K562 (cell line): ENCODE measurements around the gene GALNT18. TPM values are rescaled to one million over a fixed set of nuclear protein-coding genes. Genes with fewer than 3 reads are reported as not detected.

Experiments
- ATAC-seq: fragments of 200-7000 bp; cut with Tn5 transposase; 3 replicates; pipeline ENCODE4 v1.9.1; 2020; ENCODE audit warnings: moderate library complexity
- BruUV-seq: library from RNA; stranded (reverse); fragments of 400-500 nt; replicated peaks from 2 replicates; lab custom pipeline; 2021; lab: Mats Ljungman, UMichigan
- CTCF ChIA-PET: fragments of 300-600 bp; formaldehyde crosslinking; extraction: SDS; loops from one replicate; lab custom pipeline; 2021; ENCODE audit warnings: low intra/inter-chr PET ratio; lab: Yijun Ruan, JAX
- POLR2A ChIA-PET: fragments of 300-600, 350-650 bp; sonication (Branson Sonifier 250); formaldehyde crosslinking; extraction: SDS; loops from one replicate; lab custom pipeline; 2021; ENCODE audit warnings: antibody characterized with exemption, inconsistent platforms; lab: Yijun Ruan, JAX
- DNase-seq, 4 experiments: peaks; one replicate each; pipeline versions ENCODE4 v3.0.0 to v3.0.0-alpha.2; 2011 to 2018; ENCODE audit warnings: low spot score in 3 of 4, mixed read lengths in 3 of 4; ENCODE audit errors: extremely low read depth in 1 of 4
- FAIRE-seq: peaks from 2 replicates; lab custom pipeline; 2011; peaks lifted over from hg19 to GRCh38; lab: Jason Lieb, UNC
- H2AFZ ChIP-seq: 2 replicates; pipeline ENCODE4 v1.6.0; 2011; ENCODE audit warnings: low read depth, low read length, control low read depth, inconsistent platforms
- H3K27ac ChIP-seq: fragments of 200-600 bp; 3 replicates; pipeline ENCODE4 v1.8.0; 2011; ENCODE audit warnings: low read depth, mild to moderate bottlenecking, control low read depth, inconsistent platforms, low read length, moderate library complexity, mixed read lengths; ENCODE audit errors: extremely low read depth
- H3K27me3 ChIP-seq, 2 experiments: fragments of 300-600 bp in 1 of 2; 2 replicates in 1 of 2; 3 replicates in 1 of 2; pipeline versions ENCODE4 v1.6.0 to v1.8.0; 2011; ENCODE audit warnings: inconsistent platforms in 2 of 2, low read length in 2 of 2, mild to moderate bottlenecking in 1 of 2, mixed read lengths in 1 of 2, moderate library complexity in 1 of 2; ENCODE audit not compliant: control insufficient read depth in 2 of 2, insufficient read depth in 2 of 2
- H3K36me3 ChIP-seq: fragments of 300-600 bp; 3 replicates; pipeline ENCODE4 v1.8.0; 2011; ENCODE audit warnings: mild to moderate bottlenecking, low read length, inconsistent platforms; ENCODE audit not compliant: control insufficient read depth, insufficient read depth
- H3K4me1 ChIP-seq, 2 experiments: fragments of 200-600 bp in 1 of 2; replicated peaks in 1 of 2; 2 replicates in 1 of 2; 3 replicates in 1 of 2; pipeline versions ENCODE4 v1.5.1 to v1.8.0; 2011; ENCODE audit warnings: inconsistent platforms in 2 of 2, low read length in 2 of 2, mild to moderate bottlenecking in 1 of 2, mixed read lengths in 1 of 2, moderate library complexity in 1 of 2; ENCODE audit not compliant: control insufficient read depth in 2 of 2, insufficient read depth in 2 of 2
- H3K4me2 ChIP-seq: 2 replicates; pipeline ENCODE4 v1.6.1; 2011; ENCODE audit warnings: low read length, control low read depth, inconsistent platforms, mixed read lengths; ENCODE audit not compliant: insufficient read depth
- H3K4me3 ChIP-seq: fragments of 200-600 bp; sonication (generic), shearing (Covaris generic); 2 replicates; pipeline ENCODE4 v1.5.1; 2016; ENCODE audit warnings: control low read depth, inconsistent platforms
- H3K79me2 ChIP-seq: fragments of 200-600 bp; 3 replicates; pipeline ENCODE4 v1.8.0; 2011; ENCODE audit warnings: low read length, inconsistent platforms; ENCODE audit not compliant: control insufficient read depth, insufficient read depth
- H3K9ac ChIP-seq, 2 experiments: 2 replicates each; pipeline versions ENCODE4 v1.6.0 to v1.6.1; 2011; ENCODE audit warnings: low read depth in 2 of 2, low read length in 2 of 2, control low read depth in 1 of 2, inconsistent platforms in 1 of 2, mild to moderate bottlenecking in 1 of 2, mixed read lengths in 1 of 2; ENCODE audit not compliant: insufficient read depth in 1 of 2
- H3K9me1 ChIP-seq: one replicate; pipeline ENCODE4 v1.6.0; 2011; ENCODE audit warnings: inconsistent platforms, mild to moderate bottlenecking, low read length, moderate library complexity; ENCODE audit not compliant: control insufficient read depth, insufficient read depth
- H3K9me3 ChIP-seq: replicated peaks from 2 replicates; pipeline ENCODE4 v1.5.1; 2011; ENCODE audit warnings: low read depth, low read length, inconsistent platforms; ENCODE audit not compliant: control insufficient read depth, insufficient read depth
- H4K20me1 ChIP-seq: replicated peaks from 2 replicates; pipeline ENCODE4 v1.6.1; 2011; ENCODE audit warnings: low read length, inconsistent platforms, mixed read lengths; ENCODE audit not compliant: control insufficient read depth, insufficient read depth
- CTCF ChIP-seq, 3 experiments: IDR thresholded peaks in 2 of 3; conservative IDR thresholded peaks in 1 of 3; 2 replicates each; pipeline ENCODE4 v1.5.1; 2011 to 2012; ENCODE audit warnings: low read length in 3 of 3, mild to moderate bottlenecking in 3 of 3, control low read depth in 2 of 3, improper control_type of control experiment in 1 of 3, inconsistent platforms in 1 of 3, low read depth in 1 of 3, mixed read lengths in 1 of 3, moderate library complexity in 1 of 3; ENCODE audit not compliant: insufficient read depth in 2 of 3
- HSF4 ChIP-seq: fragments of 250-450 bp; sonication (Bioruptor Pico); IDR thresholded peaks from 2 replicates; pipeline ENCODE4 v2.1.2; 2022; ENCODE audit warnings: mild to moderate bottlenecking, moderate library complexity, borderline replicate concordance
- ILF3 ChIP-seq: fragments of 450-650 bp; IDR thresholded peaks from 2 replicates; pipeline ENCODE4 v1.6.1; 2018; ENCODE audit warnings: antibody characterized with exemption, mild to moderate bottlenecking, moderate library complexity, borderline replicate concordance
- MTA2 ChIP-seq: fragments of 450-650 bp; IDR thresholded peaks from 2 replicates; pipeline ENCODE4 v1.6.1; 2016; ENCODE audit warnings: low read depth
- RBFOX2 ChIP-seq: fragments of 200-400 bp; formaldehyde crosslinking; IDR thresholded peaks from 2 replicates; pipeline ENCODE4 v1.6.1; 2017; ENCODE audit warnings: low read depth, mild to moderate bottlenecking, low read length, moderate library complexity
- TCFL5 ChIP-seq: fragments of 250-450 bp; sonication (Bioruptor Pico); conservative IDR thresholded peaks from 2 replicates; pipeline ENCODE4 v1.6.1; 2021; ENCODE audit warnings: mild to moderate bottlenecking, moderate library complexity, matching md5 sums
- whole genome bisulfite sequencing: fragments of 100-300 bp; shearing (Covaris generic); methylation state at CpG from one replicate; pipeline ENCODE4 v1.1.6; 2016; ENCODE audit warnings: low coverage, mixed read lengths; ENCODE audit not compliant: insufficient coverage; ENCODE audit errors: missing lambda C conversion rate; 5-methylcytosine and 5-hydroxymethylcytosine counted together
- in situ Hi-C: fragments of 300-500 bp; cut with MboI; formaldehyde crosslinking; loops from 4 replicates; pipeline ENCODE4 v1.15.0; 2018; ENCODE audit warnings: inconsistent platforms, mixed read lengths
- intact Hi-C: fragments of 100-400 bp; cut with micrococcal nuclease; formaldehyde crosslinking; loops from 2 replicates; pipeline ENCODE4 v1.14.2; 2022
- polyA plus RNA-seq, 8 experiments: library from polyadenylated mRNA; depleted of rRNA in 4 of 8; stranded (reverse) in 5 of 8; unstranded in 3 of 8; fragments of >200 nt; fragmentation: Nextera tagmentation in 2 of 8; fragmentation: Illumina TruSeq in 1 of 8; extraction: Ambion mirVana in 2 of 8; extraction: Trizol in 1 of 8; gene quantifications; 2 replicates each; pipeline versions ENCODE4 v1.2.1 to v1.2.3, GENCODE V29; 2011 to 2014; ENCODE audit warnings: inconsistent platforms in 1 of 8, missing spikeins in 1 of 8
- total RNA-seq, 7 experiments: library from RNA; depleted of rRNA in 6 of 7; stranded (reverse); fragments of >200 nt in 6 of 7; fragmentation: Illumina TruSeq in 2 of 7; extraction: Trizol in 2 of 7; gene quantifications; 2 replicates each; pipeline versions ENCODE4 v1.2.1 to v1.2.3, GENCODE V29; 2011 to 2021; ENCODE audit warnings: low replicate concordance in 1 of 7

Gene GALNT18
- total and polyA plus RNA-seq, 9 of the 15 experiments (the other 6 are each of a cell fraction or from before 2014, with no cell fraction given): not detected

GRCh38 chr11:11618973-11619435 is 2.8 kb downstream of the GALNT18 start:
- in situ Hi-C loops (no loop called here), intact Hi-C loops (no loop called here)
- Histone ChIP-seq H3K36me3 (no peaks in the 10 kb centered on the region), H3K4me3 (no peak overlapping the region), H3K4me1 (peaks cover 0 to 24% of the 10 kb centered on the region in 2 experiments; a peak in 2 of 5 replicates), H3K9me3 (no peaks in the 10 kb centered on the region), H4K20me1 (no peaks in the 10 kb centered on the region; the same call in 1 of the 2 replicates)
- TF ChIP-seq RBFOX2 (no peak), CTCF (IDR thresholded peaks at IDR 0.05 in 2 of 3, conservative IDR thresholded peaks at IDR 0.05 in 1 of 3; ENCODE audit: insufficient read depth in 2 of 3, low read depth in 1 of 3, low read length in 3 of 3) (peak in 1 of 3 experiments; percentile 18; a peak in 2 of 6 replicates)
- TF ChIP-seq, all 486 proteins: peak for 1
- POLR2A ChIA-PET: no interaction called here
- CTCF ChIA-PET: interaction anchor here (0.8 kb wide), 1 partner anchor 169 kb away, joined by 3 read pairs; no protein-coding TSS in a partner anchor
- Histone ChIP-seq H3K9me1 (no peaks in the 10 kb centered on the region), H2AFZ (no peak overlapping the region), H3K27ac (no peak overlapping the region), H3K79me2 (no peaks in the 10 kb centered on the region), H3K27me3 (peaks cover 7 to 24% of the 10 kb centered on the region in 2 experiments), H3K4me2 (no peak overlapping the region), H3K9ac (no peak overlapping the region)
- ATAC-seq (no peak), DNase-seq (peak in 1 of 4 experiments; percentile 7), FAIRE-seq (no peak)
- BruUV-seq: no TSS peak
- WGBS: 11% methylated on average over 4 of the region's 4 CpGs

GRCh38 chr11:11615086-11615485 is 6.7 kb downstream of the GALNT18 start:
- BruUV-seq: no TSS peak
- Histone ChIP-seq H3K27me3 (peaks cover 0 to 17% of the 10 kb centered on the region in 2 experiments; a peak in 3 of 5 replicates), H3K9me1 (no peaks in the 10 kb centered on the region), H3K4me3 (no peak overlapping the region), H3K36me3 (no peaks in the 10 kb centered on the region), H3K9me3 (no peaks in the 10 kb centered on the region), H3K79me2 (no peaks in the 10 kb centered on the region), H3K4me2 (no peak overlapping the region), H2AFZ (no peak overlapping the region), H3K27ac (no peak overlapping the region), H4K20me1 (no peaks in the 10 kb centered on the region; the same call in 1 of the 2 replicates), H3K4me1 (peaks cover 0 to under 1% of the 10 kb centered on the region in 2 experiments; a peak in 1 of 5 replicates), H3K9ac (no peak overlapping the region)
- CTCF ChIA-PET: no interaction called here
- DNase-seq (no peak), FAIRE-seq (no peak), ATAC-seq (no peak)
- 1% methylated on average over 4 of the region's 4 CpGs for WGBS
- intact Hi-C loops (no loop called here), in situ Hi-C loops (no loop called here)
- TF ChIP-seq ILF3 (no peak), TCFL5 (CRISPR knock-in tag) (no peak), MTA2 (no peak), HSF4 (no peak)
- POLR2A ChIA-PET: no interaction called here
